Lung (tissue), 12 donors: ENCODE results near the gene TMCC3. TPM values are rescaled to one million over a fixed set of nuclear protein-coding genes. Genes with fewer than 3 reads are reported as not detected.
A peak's percentile ranks its signal among the peaks of the same experiment; 100 is the strongest.

ENCODE experiments used
- ATAC-seq: fragments of 200-7000 bp; cut with Tn5 transposase; one replicate; pipeline ENCODE4 v1.9.1; 2020; ENCODE audit warnings: moderate number of reproducible peaks; ENCODE audit not compliant: insufficient read depth, low FRiP score
- DNase-seq, 3 donors: peaks; one replicate each; pipeline ENCODE4 v3.0.0-alpha.2; 2013 to 2017
- H3K27ac ChIP-seq, 2 donors: one replicate each; pipeline ENCODE4 v1.5.1; 2013; ENCODE audit warnings: mild to moderate bottlenecking in 2 of 2, moderate library complexity in 2 of 2, control low read depth in 1 of 2, inconsistent platforms in 1 of 2, low read depth in 1 of 2, low read length in 1 of 2
- H3K27me3 ChIP-seq, 3 donors: one replicate each; pipeline ENCODE4 v1.5.1; 2013; ENCODE audit warnings: low read length in 2 of 3; ENCODE audit not compliant: control insufficient read depth in 3 of 3, insufficient read depth in 3 of 3
- H3K36me3 ChIP-seq, 4 donors: one replicate each; pipeline ENCODE4 v1.5.1; 2013; ENCODE audit warnings: low read length in 4 of 4, mild to moderate bottlenecking in 1 of 4, moderate library complexity in 1 of 4; ENCODE audit not compliant: control insufficient read depth in 4 of 4, insufficient read depth in 4 of 4
- H3K4me1 ChIP-seq, 5 donors: one replicate each; pipeline ENCODE4 v1.5.1; 2013; ENCODE audit warnings: low read length in 5 of 5, mild to moderate bottlenecking in 2 of 5, moderate library complexity in 1 of 5; ENCODE audit not compliant: control insufficient read depth in 5 of 5, insufficient read depth in 5 of 5
- H3K4me3 ChIP-seq: one replicate; pipeline ENCODE4 v1.5.1; 2013; ENCODE audit warnings: mild to moderate bottlenecking, control low read depth, moderate library complexity
- H3K9ac ChIP-seq, 2 donors: one replicate each; pipeline ENCODE4 v1.5.1; 2013; ENCODE audit warnings: low read length in 2 of 2, control low read depth in 1 of 2; ENCODE audit not compliant: insufficient read depth in 1 of 2
- H3K9me3 ChIP-seq, 4 donors: one replicate each; pipeline ENCODE4 v1.5.1; 2013; ENCODE audit warnings: low read length in 3 of 4, mild to moderate bottlenecking in 1 of 4, moderate library complexity in 1 of 4; ENCODE audit not compliant: control insufficient read depth in 4 of 4, insufficient read depth in 3 of 4
- CTCF ChIP-seq: IDR thresholded peaks from 2 replicates; pipeline ENCODE4 v1.5.1; 2012; ENCODE audit warnings: mild to moderate bottlenecking; ENCODE audit errors: control extremely low read depth, extremely low read depth
- WGBS, 2 donors: extraction: QIAGEN DNeasy Blood & Tissue Kit; methylation state at CpG; one replicate each; pipeline ENCODE4 v1.1.7; 2013; 5-methylcytosine and 5-hydroxymethylcytosine counted together
- polyA plus RNA-seq, 2 donors: library from polyadenylated mRNA; stranded (reverse); fragments of 200-250 nt; gene quantifications; one replicate each; pipeline ENCODE4 v1.2.1, GENCODE V29; 2013
- total RNA-seq, 2 donors: library from RNA; depleted of rRNA in 1 of 2; stranded (reverse); fragments of >200 nt in 1 of 2; gene quantifications; one replicate each; pipeline ENCODE4 v1.2.1, GENCODE V29; 2014 to 2021
- donor health status: control.
- donor health status: control.
- donor health status: Bipolar disorder and iron deficiency.
- donor health status: healthy.
- donor health status: DM: yes; HTN: yes; CAD: no.

Gene TMCC3
- total and polyA plus RNA-seq, 4 donors = 1.7 to 17.8 (median 7.6) TPM

DNA sequence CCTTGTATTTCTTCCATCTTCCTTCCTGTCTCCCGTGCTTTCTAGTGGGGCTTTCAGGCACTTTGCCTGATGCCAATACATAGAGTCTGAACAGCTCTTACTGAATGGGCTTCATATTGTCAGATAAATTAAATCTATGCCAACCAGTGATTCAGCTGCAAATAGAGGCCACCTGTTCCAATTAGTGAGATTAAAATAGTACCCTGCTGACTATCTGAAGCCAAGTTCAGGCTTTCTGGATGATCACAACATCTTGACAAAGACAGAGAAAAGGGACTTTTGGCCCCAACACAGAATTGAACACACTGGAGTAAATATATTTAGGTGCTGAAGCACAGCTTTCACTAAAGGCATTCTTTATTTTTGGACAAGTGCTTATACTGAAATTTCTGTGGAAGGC lies 11.8 kb downstream of the TMCC3 start:
- H3K36me3 ChIP-seq = peaks cover 0 to 1% (median 0%) of the 10 kb centered on the region in 4 donors
- H3K27ac ChIP-seq = no peak overlapping the region
- no peak overlapping the region for H3K9ac ChIP-seq
- no peak overlapping the region for H3K4me3 ChIP-seq
- H3K27me3 ChIP-seq = no peaks in the 10 kb centered on the region
- WGBS, 2 donors = 68 to 72% methylated on average over 1 of the region's 1 CpG
- peaks cover 0 to 1% (median 0%) of the 10 kb centered on the region in 5 donors for H3K4me1 ChIP-seq
- ATAC-seq (no peak), DNase-seq (no peak)
- no peak for TF ChIP-seq CTCF
- no peaks in the 10 kb centered on the region for H3K9me3 ChIP-seq

GRCh38 chr12:94637390-94638113 lies 12.8 kb downstream of the TMCC3 start:
- Histone ChIP-seq H3K9me3 (no peaks in the 10 kb centered on the region), H3K4me1 (peaks cover 0 to 1% (median 0%) of the 10 kb centered on the region in 5 donors), H3K27ac (no peak overlapping the region), H3K9ac (no peak overlapping the region), H3K27me3 (no peaks in the 10 kb centered on the region), H3K36me3 (peaks cover 0 to 1% (median 0%) of the 10 kb centered on the region in 4 donors), H3K4me3 (no peak overlapping the region)
- ATAC-seq (no peak), DNase-seq (no peak)
- 97 to 98% methylated on average over 4 of the region's 4 CpGs for WGBS, 2 donors
- no peak for TF ChIP-seq CTCF

GRCh38 chr12:94636462-94637085 lies 13.8 kb downstream of the TMCC3 start:
- Histone ChIP-seq H3K4me1 (peaks cover 0 to 1% (median 0%) of the 10 kb centered on the region in 5 donors), H3K36me3 (peaks cover 0 to under 1% (median 0%) of the 10 kb centered on the region in 4 donors), H3K27ac (no peak overlapping the region), H3K4me3 (no peak overlapping the region), H3K9ac (no peak overlapping the region), H3K9me3 (no peaks in the 10 kb centered on the region), H3K27me3 (no peaks in the 10 kb centered on the region)
- DNase-seq (peak in 1 of 3 donors; percentile 26), ATAC-seq (no peak)
- 86 to 88% methylated on average over 3 of the region's 3 CpGs for WGBS, 2 donors
- no peak for TF ChIP-seq CTCF
